H1 (cell line): ENCODE data around the gene WBP4. TPM values are rescaled to one million over a fixed set of nuclear protein-coding genes. Genes with fewer than 3 reads are reported as not detected.

Source experiments
- CTCF ChIA-PET: fragments of 300-600 bp; sonication (Branson Sonifier 250); formaldehyde crosslinking; loops from one replicate; lab custom pipeline; 2021; ENCODE audit not compliant: partially characterized antibody; lab: Charles Lee
- POLR2A ChIA-PET: fragments of 300-600 bp; sonication (Branson Sonifier 250); formaldehyde crosslinking; loops from one replicate; lab custom pipeline; 2021; ENCODE audit warnings: inconsistent platforms; ENCODE audit not compliant: partially characterized antibody; lab: Charles Lee
- DNase-seq, 2 experiments: peaks; one replicate each; pipeline versions ENCODE4 v3.0.0 to v3.0.0-alpha.2; 2010 to 2022; ENCODE audit warnings: low spot score in 2 of 2, low read depth in 1 of 2, mixed read lengths in 1 of 2
- FAIRE-seq: peaks from 2 replicates; lab custom pipeline; 2011; peaks lifted over from hg19 to GRCh38; lab: Jason Lieb, UNC
- H2AFZ ChIP-seq: 2 replicates; pipeline ENCODE4 v1.8.1; 2012; ENCODE audit warnings: low read length, inconsistent platforms
- H2AK5ac ChIP-seq: 2 replicates; pipeline ENCODE4 v1.6.1; 2013; ENCODE audit warnings: low read depth, low read length
- H2BK120ac ChIP-seq: replicated peaks from 2 replicates; pipeline ENCODE3; 2013; ENCODE audit warnings: low read depth, low read length, inconsistent platforms
- H2BK12ac ChIP-seq: 2 replicates; pipeline ENCODE4 v1.6.1; 2013; ENCODE audit warnings: low read depth, low read length
- H2BK15ac ChIP-seq: 2 replicates; pipeline ENCODE4 v1.6.1; 2013; ENCODE audit warnings: low read length
- H2BK20ac ChIP-seq: 2 replicates; pipeline ENCODE4 v1.6.1; 2013; ENCODE audit warnings: low read length
- H2BK5ac ChIP-seq: 2 replicates; pipeline ENCODE4 v1.6.1; 2013; ENCODE audit warnings: low read depth, low read length
- H3K14ac ChIP-seq: 2 replicates; pipeline ENCODE4 v1.6.1; 2013; ENCODE audit warnings: inconsistent platforms; ENCODE audit not compliant: insufficient read length
- H3K18ac ChIP-seq: 2 replicates; pipeline ENCODE4 v1.6.1; 2013; ENCODE audit warnings: low read length; ENCODE audit errors: extremely low read depth
- H3K23ac ChIP-seq: 2 replicates; pipeline ENCODE4 v1.6.1; 2013; ENCODE audit warnings: inconsistent platforms; ENCODE audit not compliant: insufficient read length
- H3K23me2 ChIP-seq: 2 replicates; pipeline ENCODE4 v1.6.1; 2013; ENCODE audit warnings: low read depth, low read length
- H3K27ac ChIP-seq: 2 replicates; pipeline ENCODE4 v1.6.1; 2011; ENCODE audit warnings: low read depth, low read length, inconsistent platforms
- H3K27me3 ChIP-seq, 4 experiments: replicated peaks in 1 of 4; 1 replicate in 1 of 4; 2 replicates in 3 of 4; pipeline versions ENCODE4 v1.6.1 to v1.8.1; 2011 to 2013; ENCODE audit warnings: low read length in 3 of 4, mild to moderate bottlenecking in 3 of 4, inconsistent platforms in 2 of 4, mixed read lengths in 2 of 4, moderate library complexity in 1 of 4; ENCODE audit not compliant: control insufficient read depth in 3 of 4, insufficient read depth in 3 of 4; ENCODE audit errors: extremely low read depth in 1 of 4
- H3K36me3 ChIP-seq, 4 experiments: 2 replicates each; pipeline versions ENCODE4 v1.6.1 to v1.8.1; 2011 to 2013; ENCODE audit warnings: mild to moderate bottlenecking in 4 of 4, low read length in 3 of 4, moderate library complexity in 2 of 4, control low read depth in 1 of 4, inconsistent platforms in 1 of 4; ENCODE audit not compliant: insufficient read depth in 4 of 4, control insufficient read depth in 2 of 4
- H3K4ac ChIP-seq: replicated peaks from 2 replicates; pipeline ENCODE3; 2013; ENCODE audit warnings: low read length, low read depth, mixed read lengths, inconsistent platforms; ENCODE audit not compliant: insufficient read length
- H3K4me1 ChIP-seq, 4 experiments: replicated peaks in 1 of 4; 1 replicate in 1 of 4; 2 replicates in 3 of 4; pipeline versions ENCODE4 v1.6.1 to v1.8.1; 2011 to 2013; ENCODE audit warnings: low read length in 3 of 4, inconsistent platforms in 2 of 4, mixed read lengths in 1 of 4; ENCODE audit not compliant: insufficient read depth in 4 of 4, control insufficient read depth in 3 of 4
- H3K4me2 ChIP-seq, 2 experiments: 2 replicates each; pipeline versions ENCODE4 v1.6.1 to v1.8.1; 2011 to 2013; ENCODE audit warnings: low read depth in 2 of 2, low read length in 2 of 2, control low read depth in 1 of 2, inconsistent platforms in 1 of 2, mild to moderate bottlenecking in 1 of 2; ENCODE audit not compliant: insufficient read depth in 1 of 2
- H3K4me3 ChIP-seq, 4 experiments: fragments of 200-600, 300-600 bp in 1 of 4; sonication (generic), shearing (Covaris generic), sonication (Bioruptor Twin) in 1 of 4; 2 replicates each; pipeline versions ENCODE4 v1.5.1 to v1.8.1; 2011 to 2016; ENCODE audit warnings: low read length in 4 of 4, low read depth in 3 of 4, control low read depth in 2 of 4, inconsistent platforms in 2 of 4, mild to moderate bottlenecking in 2 of 4, mixed read lengths in 1 of 4, moderate library complexity in 1 of 4; ENCODE audit not compliant: insufficient read depth in 2 of 4; ENCODE audit errors: extremely low read depth in 1 of 4
- H3K56ac ChIP-seq: replicated peaks from 2 replicates; pipeline ENCODE3; 2013; ENCODE audit warnings: low read depth, mild to moderate bottlenecking, mixed read lengths, low read length, inconsistent platforms; ENCODE audit not compliant: insufficient read length
- H3K79me1 ChIP-seq: 2 replicates; pipeline ENCODE4 v1.6.1; 2013; ENCODE audit warnings: low read depth, low read length, control low read depth
- H3K79me2 ChIP-seq, 2 experiments: 2 replicates each; pipeline versions ENCODE4 v1.6.1 to v1.8.1; 2012 to 2013; ENCODE audit warnings: low read length in 2 of 2, mild to moderate bottlenecking in 2 of 2, inconsistent platforms in 1 of 2; ENCODE audit not compliant: insufficient read depth in 2 of 2, control insufficient read depth in 1 of 2
- H3K9ac ChIP-seq, 4 experiments: replicated peaks in 1 of 4; 1 replicate in 1 of 4; 2 replicates in 3 of 4; pipeline versions ENCODE4 v1.6.1 to v1.8.1; 2011 to 2013; ENCODE audit warnings: low read depth in 3 of 4, low read length in 3 of 4, control low read depth in 2 of 4, mild to moderate bottlenecking in 2 of 4, moderate library complexity in 2 of 4, inconsistent platforms in 1 of 4; ENCODE audit errors: extremely low read depth in 1 of 4
- H3K9me3 ChIP-seq, 2 experiments: 2 replicates each; pipeline versions ENCODE4 v1.6.1 to v1.8.1; 2012 to 2013; ENCODE audit warnings: mild to moderate bottlenecking in 2 of 2, moderate library complexity in 2 of 2, control low read depth in 1 of 2, inconsistent platforms in 1 of 2, low read depth in 1 of 2, low read length in 1 of 2, mixed read lengths in 1 of 2; ENCODE audit not compliant: insufficient read depth in 2 of 2
- H4K20me1 ChIP-seq, 2 experiments: replicated peaks in 1 of 2; 2 replicates each; pipeline versions ENCODE3 to v1.8.1; 2011 to 2013; ENCODE audit warnings: inconsistent platforms in 2 of 2, low read length in 2 of 2, mild to moderate bottlenecking in 1 of 2; ENCODE audit not compliant: insufficient read depth in 2 of 2, control insufficient read depth in 1 of 2
- H4K5ac ChIP-seq: 2 replicates; pipeline ENCODE4 v1.6.1; 2013; ENCODE audit warnings: low read length, low read depth, mixed read lengths, inconsistent platforms; ENCODE audit not compliant: insufficient read length
- H4K8ac ChIP-seq: 2 replicates; pipeline ENCODE4 v1.8.0; 2013; ENCODE audit warnings: mild to moderate bottlenecking, moderate library complexity, low read length, inconsistent platforms; ENCODE audit not compliant: insufficient read depth; ENCODE audit errors: extremely low read depth
- H4K91ac ChIP-seq: replicated peaks from 2 replicates; pipeline ENCODE3; 2013; ENCODE audit warnings: low read length, mixed read lengths, inconsistent platforms; ENCODE audit not compliant: insufficient read length
- CBX8 ChIP-seq: fragments of 300-800, 300-1000 bp; sonication (generic); IDR thresholded peaks from 2 replicates; pipeline ENCODE4 v1.7.1; 2016; ENCODE audit warnings: low read depth, low read length, borderline replicate concordance
- CEBPB ChIP-seq: IDR thresholded peaks from 2 replicates; pipeline ENCODE4 v1.6.1; 2012; ENCODE audit warnings: low read depth, low read length
- CHD1 ChIP-seq: IDR thresholded peaks from 2 replicates; pipeline ENCODE4 v1.6.1; 2012; ENCODE audit warnings: low read depth, low read length, improper control_type of control experiment
- CHD2 ChIP-seq: IDR thresholded peaks from 2 replicates; pipeline ENCODE4 v1.6.1; 2012; ENCODE audit warnings: low read length, improper control_type of control experiment
- CTBP2 ChIP-seq: IDR thresholded peaks from 2 replicates; pipeline ENCODE4 v1.7.0; 2011; ENCODE audit warnings: borderline replicate concordance, mild to moderate bottlenecking, moderate library complexity, mixed read lengths, low read length; ENCODE audit not compliant: insufficient read depth, insufficient read length
- EZH2 ChIP-seq: fragments of 200-600 bp; sonication (generic); IDR thresholded peaks from 2 replicates; pipeline ENCODE4 v1.7.1; 2012; ENCODE audit warnings: low read depth, mild to moderate bottlenecking, moderate library complexity, low read length, inconsistent platforms; ENCODE audit not compliant: severe bottlenecking
- JUND ChIP-seq: IDR thresholded peaks from 2 replicates; pipeline ENCODE4 v1.6.1; 2011; ENCODE audit warnings: mild to moderate bottlenecking, improper control_type of control experiment, low read length
- RBBP5 ChIP-seq: IDR thresholded peaks from 2 replicates; pipeline ENCODE4 v1.7.1; 2012; ENCODE audit warnings: low read depth, mild to moderate bottlenecking, inconsistent platforms, low read length, moderate library complexity, borderline replicate concordance
- RNF2 ChIP-seq: fragments of 200-900, 300-1000 bp; sonication (generic); IDR thresholded peaks from 2 replicates; pipeline ENCODE4 v1.7.1; 2016; ENCODE audit warnings: borderline replicate concordance, low read depth, mild to moderate bottlenecking, antibody characterized with exemption, low read length; ENCODE audit not compliant: poor library complexity, severe bottlenecking; ENCODE audit errors: missing control alignments
- RXRA ChIP-seq: IDR thresholded peaks from 2 replicates; pipeline ENCODE4 v1.6.1; 2011; ENCODE audit warnings: low read depth, mild to moderate bottlenecking, low read length, moderate library complexity; ENCODE audit not compliant: insufficient read depth
- SIX5 ChIP-seq: IDR thresholded peaks from 2 replicates; pipeline ENCODE4 v1.6.1; 2011; ENCODE audit warnings: mild to moderate bottlenecking, low read depth, low read length
- SP4 ChIP-seq: IDR thresholded peaks from 2 replicates; pipeline ENCODE4 v1.6.1; 2012; ENCODE audit warnings: low read length, inconsistent platforms
- WGBS, 2 experiments: shearing (Covaris generic) in 1 of 2; methylation state at CpG; one replicate each; pipeline versions ENCODE4 v1.1.6 to v1.1.7; 2013 to 2015; ENCODE audit warnings: low lambda C conversion rate in 2 of 2, mixed read lengths in 2 of 2, inconsistent platforms in 1 of 2, low coverage in 1 of 2, missing lambda C conversion rate in 1 of 2; ENCODE audit not compliant: insufficient replicate concordance in 2 of 2, insufficient coverage in 1 of 2, insufficient read length in 1 of 2; ENCODE audit errors: extremely low coverage in 1 of 2, missing lambda C conversion rate in 1 of 2; 5-methylcytosine and 5-hydroxymethylcytosine counted together
- polyA plus RNA-seq, 7 experiments: library from polyadenylated mRNA; depleted of rRNA in 3 of 7; stranded (reverse) in 5 of 7; unstranded in 2 of 7; fragments of >200 nt in 5 of 7; fragments of 200-250 nt in 2 of 7; gene quantifications; 1 replicate in 5 of 7; 2 replicates in 1 of 7; 4 replicates in 1 of 7; pipeline versions ENCODE4 v1.2.1 to v1.2.3, GENCODE V29; 2011 to 2013; ENCODE audit warnings: missing spikeins in 2 of 7, mixed read lengths in 2 of 7
- total RNA-seq: library from RNA; stranded (reverse); fragmentation: NEBNext Ultra II Directional; extraction: Animal tissue kit (Norgen Biotek cat#: 25700); gene quantifications from 2 replicates; pipeline ENCODE4 v1.2.1, GENCODE V29; 2021

The WBP4 gene
- total and polyA plus RNA-seq, 2 of the 8 experiments (the other 6 are each of a cell fraction or from before 2014, with no cell fraction given) = 3.0 to 10.0 TPM

GRCh38 chr13:41056826-41057711 is 4.2 kb upstream of the WBP4 start:
- no peak overlapping the region for H3K4me2 ChIP-seq
- no peak overlapping the region for H2AFZ ChIP-seq
- H3K56ac ChIP-seq = no peak overlapping the region
- DNase-seq (no peak), FAIRE-seq (no peak)
- H4K20me1 ChIP-seq = peaks cover 0 to 3% of the 10 kb centered on the region in 2 experiments
- no peak overlapping the region for H3K14ac ChIP-seq
- no peak overlapping the region for H2BK20ac ChIP-seq
- H3K36me3 ChIP-seq = no peaks in the 10 kb centered on the region
- no peak overlapping the region for H2AK5ac ChIP-seq
- no peak overlapping the region for H3K4ac ChIP-seq
- H3K79me2 ChIP-seq = peaks cover 0 to 34% of the 10 kb centered on the region in 2 experiments; a peak in 2 of 4 replicates
- no peak overlapping the region for H2BK5ac ChIP-seq
- POLR2A ChIA-PET = interaction anchor here (1.0 kb wide), 2 partner anchors 51 to 171 kb away, joined by 3 to 4 read pairs; no protein-coding TSS in a partner anchor
- no peak overlapping the region for H3K27ac ChIP-seq
- no peak overlapping the region for H3K9ac ChIP-seq
- no peaks in the 10 kb centered on the region for H3K27me3 ChIP-seq
- H3K23me2 ChIP-seq = peaks cover 7% of the 10 kb centered on the region; the same call in 1 of the 2 replicates
- CTCF ChIA-PET = interaction anchor here (0.6 to 0.8 kb wide), 3 partner anchors 50 to 173 kb away, joined by 3 to 5 read pairs (median 3); no protein-coding TSS in a partner anchor
- no peaks in the 10 kb centered on the region for H3K9me3 ChIP-seq
- no peak overlapping the region for H4K91ac ChIP-seq
- no peak overlapping the region for H2BK120ac ChIP-seq
- H4K5ac ChIP-seq = no peak overlapping the region
- no peaks in the 10 kb centered on the region; the same call in 1 of the 2 replicates for H3K79me1 ChIP-seq
- no peak overlapping the region for H2BK15ac ChIP-seq
- no peak overlapping the region for H4K8ac ChIP-seq
- H2BK12ac ChIP-seq = no peak overlapping the region
- H3K23ac ChIP-seq = no peak overlapping the region
- 89% methylated on average over 11 of the region's 11 CpGs; no CpG with 5 or more reads in 1 of the 2 experiments for WGBS, 2 experiments
- no peak overlapping the region for H3K18ac ChIP-seq
- no peak overlapping the region for H3K4me3 ChIP-seq
- peaks cover 0 to 3% (median 2%) of the 10 kb centered on the region in 4 experiments; a peak in 2 of 7 replicates for H3K4me1 ChIP-seq
- TF ChIP-seq CHD1 (no peak), CTBP2 (no peak), EZH2 (no peak), RNF2 (no peak), JUND (no peak), CHD2 (no peak), RXRA (no peak), CBX8 (no peak), CEBPB (no peak), RBBP5 (no peak), SIX5 (no peak), SP4 (no peak)
